Measurements from ENCODE around the gene ABHD17B.

- TF ChIP-seq CTCF (IDR thresholded peaks at IDR 0.05) = no peak
- no peak for TF ChIP-seq POLR2A (IDR thresholded peaks at IDR 0.05)
These were observed 49.4 kb downstream of the ABHD17B start for GRCh38 chr9:71861618-71862017.
